Stimulated activated CD8-positive, alpha-beta memory T cell treated with anti-CD3 and anti-CD28 coated beads, Interleukin-7, amount 100 ng/mL, for 1 hour (primary cell): ENCODE results near the gene PHGDH.
"Not testable (repeated sequence)": the region's sequence is repeated elsewhere in the genome, so short reads cannot be mapped to it uniquely, and the experiment has no call there.

Experiments used
- DNase-seq, 2 donors: peaks; one replicate each; pipeline ENCODE4 v3.0.0-alpha.2; 2020; ENCODE audit warnings: low read depth in 2 of 2

The PHGDH gene

DNA sequence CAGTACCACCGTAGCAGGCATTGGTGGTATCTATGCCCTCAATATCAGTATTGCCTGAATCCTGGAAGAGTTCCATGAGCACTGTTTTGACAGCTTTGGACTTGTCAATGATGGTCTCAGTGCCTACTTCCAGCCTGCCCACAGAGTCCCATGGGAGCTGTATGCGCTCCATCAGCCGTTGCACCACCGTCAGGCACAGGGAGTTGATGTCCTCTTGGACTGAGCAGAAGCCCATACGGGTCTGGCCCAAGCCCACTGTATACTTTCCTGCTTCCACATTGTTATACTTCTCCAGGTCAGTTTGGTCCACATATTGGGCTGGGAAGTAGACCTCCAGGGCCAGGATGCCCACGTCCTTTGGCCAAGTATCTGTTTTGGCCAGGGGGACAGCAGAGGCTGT lies 52.5 kb downstream of the PHGDH start:
- DNase-seq = no peak

DNA sequence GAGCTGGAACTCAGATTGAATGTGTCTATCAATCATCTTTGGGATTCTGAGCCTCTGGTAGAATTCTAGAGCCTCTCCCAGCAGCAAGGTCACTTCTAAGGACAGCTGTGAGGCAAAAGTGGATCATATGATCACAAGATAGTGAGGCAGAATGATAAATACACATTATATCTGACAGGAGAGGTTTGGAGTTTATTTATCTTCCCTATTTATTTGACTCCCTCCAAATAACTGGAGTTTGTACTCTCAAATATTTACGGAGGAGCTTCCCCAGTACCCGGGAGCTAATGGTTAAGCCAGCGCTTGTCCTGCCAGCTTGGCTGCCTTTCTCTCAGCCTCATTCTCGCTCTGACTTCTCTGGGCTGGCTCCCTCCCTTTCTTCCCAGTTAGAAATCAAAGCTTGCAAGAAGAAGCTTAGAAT lies 54.6 kb downstream of the PHGDH start:
- no peak for DNase-seq

GRCh38 chr1:119767486-119767885 lies 55.8 kb downstream of the PHGDH start:
- DNase-seq = no peak

DNA sequence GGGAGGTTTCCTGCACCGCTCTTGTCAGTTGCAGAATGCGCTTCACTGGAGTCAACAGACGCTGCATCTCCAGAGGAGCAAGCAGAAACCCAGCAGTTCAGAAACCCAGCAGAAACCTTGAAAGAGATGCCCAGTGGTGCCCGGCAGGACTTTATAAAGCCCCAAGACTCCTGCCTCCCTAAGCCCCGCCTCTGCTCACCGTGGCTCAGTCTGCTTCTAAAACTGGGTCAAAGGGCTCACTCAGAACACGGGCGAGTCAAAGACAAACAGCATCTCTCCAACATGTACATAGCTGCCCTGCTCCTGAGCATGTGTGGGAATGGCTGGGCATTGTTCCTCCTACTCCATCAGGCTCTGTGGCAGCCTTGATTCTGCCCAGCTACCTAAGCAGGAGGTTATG lies 57.0 kb downstream of the PHGDH start, which contains the start of gene HMGCS2:
TSS of gene HMGCS2 (minus strand) at position 128 of the 400 bp plus-strand sequence. CDS start at position 67, 61 bp downstream.
- no peak for DNase-seq

- DNase-seq = no peak
Observed at GRCh38 chr1:119771016-119771415, 59.3 kb downstream of the PHGDH start.

DNA sequence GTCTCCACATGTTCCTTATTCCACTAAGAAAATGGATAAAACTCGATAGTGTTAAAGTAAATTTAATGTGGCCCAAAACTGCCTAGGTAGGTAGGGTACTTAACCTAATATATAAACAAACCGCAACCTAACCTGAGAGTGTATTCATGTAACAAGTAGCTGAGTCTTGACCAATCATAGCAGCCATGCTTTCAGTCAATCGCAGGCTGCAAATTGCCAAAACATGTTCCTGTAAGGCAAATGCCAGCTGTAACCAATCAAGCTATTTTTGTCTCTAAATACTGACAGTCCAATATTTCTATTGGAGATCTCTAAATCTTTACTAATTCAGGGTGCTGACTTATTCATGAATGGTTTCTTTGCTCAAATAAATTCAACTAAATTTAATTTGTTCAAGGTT lies 60.0 kb downstream of the PHGDH start:
- no peak for DNase-seq

DNA sequence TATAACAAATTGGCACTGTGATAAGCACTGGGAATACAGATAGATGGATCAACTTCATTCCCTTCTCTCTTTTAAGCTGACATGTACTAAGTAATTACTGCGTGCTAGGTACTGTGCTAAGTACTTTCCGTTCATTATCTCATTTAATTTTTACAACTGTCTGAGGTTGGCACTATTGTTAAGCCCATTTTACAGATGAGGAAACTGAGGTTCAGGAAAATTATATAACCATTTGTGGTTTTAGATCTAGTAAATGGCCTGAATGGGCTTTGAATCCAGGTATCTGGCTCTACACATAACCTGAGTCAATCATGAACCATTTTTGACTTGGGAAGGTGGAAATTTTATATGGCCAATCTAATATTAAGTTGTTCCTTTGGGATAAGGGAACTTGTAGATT lies 60.6 kb downstream of the PHGDH start:
- no peak for DNase-seq

- DNase-seq = no peak
Observed at GRCh38 chr1:119773711-119774241, 62.0 kb downstream of the PHGDH start.

GRCh38 chr1:119774746-119775490 lies 63.2 kb downstream of the PHGDH start:
- no peak for DNase-seq

DNA sequence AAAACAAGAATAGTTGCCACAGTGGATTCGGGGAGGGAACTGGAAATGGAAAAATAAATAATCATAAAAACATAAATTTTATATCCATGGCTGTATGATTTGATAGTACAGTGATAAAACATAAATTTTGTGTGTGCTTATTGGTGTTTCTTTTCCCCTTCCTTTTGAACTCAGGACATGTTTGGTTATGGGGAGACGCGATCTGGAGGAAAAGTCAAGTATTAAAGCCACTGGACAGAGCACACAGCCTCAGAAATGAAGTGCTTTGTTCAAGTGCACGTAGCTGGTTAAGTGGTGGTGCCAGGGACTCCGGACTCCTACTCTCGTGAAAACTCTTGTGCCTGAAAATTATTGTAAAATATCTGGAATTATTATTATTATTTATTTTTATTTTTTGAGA lies 66.6 kb downstream of the PHGDH start:
- DNase-seq = no peak

DNA sequence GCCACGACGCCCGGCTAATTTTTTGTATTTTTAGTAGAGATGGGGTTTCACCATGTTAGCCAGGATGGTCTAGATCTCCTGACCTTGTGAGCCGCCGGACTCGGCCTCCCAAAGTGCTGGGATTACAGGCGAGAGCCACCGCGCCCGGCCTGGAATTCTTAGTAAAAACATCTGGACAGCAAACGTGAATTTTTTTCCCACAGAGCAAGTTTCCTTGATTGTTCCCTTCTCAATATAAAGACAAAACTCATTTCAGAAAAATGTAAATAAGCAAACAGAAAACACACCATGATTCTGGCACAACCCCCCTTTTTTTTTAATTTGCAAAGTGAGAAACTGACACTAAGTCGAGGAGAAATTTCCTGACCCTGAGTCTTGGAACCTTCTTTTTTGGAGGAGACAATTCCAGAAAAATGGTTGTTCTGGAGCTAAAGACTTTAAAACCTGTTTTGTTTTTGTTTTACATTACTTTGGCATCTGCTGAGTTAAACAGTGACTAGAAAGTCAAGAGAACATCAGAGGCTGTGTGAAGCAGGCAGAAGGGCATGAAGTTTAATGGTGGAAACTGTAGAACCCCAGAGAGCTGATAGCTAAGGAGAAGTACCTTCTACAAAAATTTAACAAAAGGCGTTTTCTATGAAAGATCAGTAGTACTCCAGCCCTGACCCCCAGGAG lies 67.3 kb downstream of the PHGDH start:
- DNase-seq = no peak

DNA sequence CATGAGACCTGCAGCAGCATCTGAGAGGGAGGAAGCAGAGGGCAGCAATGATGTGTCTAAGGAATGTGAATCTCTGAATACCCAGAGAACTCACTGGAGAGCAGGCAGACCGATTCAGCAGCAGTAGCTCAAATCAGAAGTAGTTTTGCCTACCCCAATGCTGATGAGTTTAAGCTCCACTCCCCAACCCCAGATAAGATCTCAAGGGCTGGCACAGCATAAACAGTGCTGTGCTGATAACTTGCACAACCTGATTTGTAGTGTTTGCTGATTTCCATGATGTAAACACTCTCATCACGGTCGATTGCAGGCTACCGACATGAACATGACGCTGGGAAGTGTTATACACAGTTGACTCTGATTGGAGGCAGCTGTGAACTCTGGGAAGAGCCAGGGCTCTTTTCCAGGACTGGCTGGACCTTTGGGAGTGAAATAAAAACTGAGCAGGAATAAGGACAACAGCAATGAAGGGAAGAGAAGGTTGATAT lies 68.2 kb downstream of the PHGDH start:
- DNase-seq = no peak

DNA sequence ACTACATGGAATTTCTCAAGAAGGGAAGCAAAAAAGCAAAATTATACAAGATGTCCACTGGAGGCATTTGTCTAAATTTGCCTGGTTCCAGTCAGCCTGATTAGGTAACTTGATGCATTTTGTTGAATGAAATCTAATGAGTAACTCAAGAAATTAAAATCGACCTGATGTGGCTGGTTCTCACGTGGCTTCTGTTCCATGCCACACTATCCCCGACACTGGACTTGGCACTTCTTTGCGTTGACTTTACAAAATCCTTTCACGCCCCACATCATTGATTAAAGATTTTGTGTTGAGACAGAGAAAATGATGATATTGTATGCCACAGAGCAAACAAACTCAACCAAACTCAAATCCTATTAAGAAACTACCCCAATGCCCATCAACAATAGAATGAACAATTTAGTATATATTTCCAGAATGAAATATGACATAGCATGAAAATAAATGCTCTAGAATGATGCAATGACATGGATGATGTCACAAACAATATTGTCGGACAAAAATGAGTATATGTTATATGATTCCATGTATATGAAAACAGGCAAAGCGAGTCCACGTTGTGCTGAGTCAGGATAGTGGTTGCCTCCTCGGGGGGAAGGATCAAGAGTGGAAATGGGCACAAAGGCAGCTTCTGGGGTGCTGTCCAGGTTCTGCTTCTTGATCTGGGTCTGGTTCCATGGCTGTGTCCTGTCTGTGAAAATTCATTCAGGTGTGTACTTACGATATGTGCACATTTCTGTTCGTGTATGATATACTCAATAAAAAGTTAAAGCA lies 69.9 kb downstream of the PHGDH start:
- DNase-seq = no peak

DNA sequence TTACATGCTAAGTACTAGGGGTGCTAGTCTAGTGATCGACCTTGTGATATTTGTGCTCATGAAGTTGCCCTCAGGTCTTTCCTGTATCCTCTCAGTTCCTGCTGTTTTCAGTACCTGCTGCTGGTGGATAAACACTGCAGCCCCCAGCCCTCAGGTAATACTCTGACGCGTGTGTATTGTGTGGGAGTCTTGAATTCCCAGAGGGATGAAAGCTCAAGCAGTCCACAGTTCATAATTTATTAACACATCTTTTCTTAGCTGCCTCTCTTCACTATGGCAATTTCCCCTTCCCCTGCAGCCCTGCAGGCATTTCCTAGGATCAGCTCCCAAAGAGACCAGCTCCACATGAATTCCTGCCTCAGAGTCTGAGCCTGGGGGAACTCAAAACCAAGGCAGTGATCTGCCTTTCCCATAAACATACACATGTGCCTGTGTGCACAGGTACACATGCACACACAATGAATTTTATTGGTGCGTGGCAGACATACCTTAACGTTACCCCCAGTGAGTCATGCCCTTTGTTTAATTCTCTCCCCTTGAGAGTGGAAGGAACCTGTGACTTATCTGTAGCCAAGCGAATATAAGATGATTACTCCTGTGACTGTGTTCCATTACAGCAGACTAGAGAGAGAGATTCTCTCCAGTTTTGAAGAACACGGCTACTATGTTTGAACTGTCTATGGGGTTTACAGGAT lies 71.0 kb downstream of the PHGDH start:
- DNase-seq = no peak

GRCh38 chr1:119783354-119784185 lies 71.8 kb downstream of the PHGDH start:
- no peak for DNase-seq

- DNase-seq = no peak
Observed at GRCh38 chr1:119784191-119784781, 72.6 kb downstream of the PHGDH start.

GRCh38 chr1:119786046-119786445 lies 74.3 kb downstream of the PHGDH start:
- DNase-seq = not testable (repeated sequence)

DNA sequence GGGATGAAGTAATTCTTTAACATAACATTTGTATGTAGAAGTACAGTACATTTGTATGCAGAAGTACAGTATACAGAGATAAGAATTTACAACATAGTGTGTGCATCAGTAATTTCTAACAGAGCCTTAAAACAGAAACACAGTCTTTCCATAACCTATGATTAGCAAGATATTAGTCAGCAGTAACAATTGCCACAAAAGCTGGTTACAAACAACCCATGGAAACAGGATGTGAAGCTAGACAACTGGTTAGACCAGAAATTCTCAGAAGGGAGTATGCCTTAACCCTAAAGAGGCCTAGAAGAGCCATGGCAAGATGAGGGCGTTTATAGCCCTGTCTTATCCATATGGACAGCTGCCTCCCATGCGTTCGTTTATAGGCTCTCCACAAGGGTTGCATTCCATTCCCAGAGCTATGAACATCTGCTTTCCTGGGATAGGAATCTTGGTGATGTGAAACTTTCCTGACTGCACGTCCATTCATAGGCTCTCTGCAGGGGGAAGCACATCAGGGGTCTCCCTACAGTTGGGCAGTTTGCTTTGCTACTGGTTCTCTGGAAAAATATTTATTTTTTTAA lies 74.8 kb downstream of the PHGDH start:
- not testable (repeated sequence) for DNase-seq

DNA sequence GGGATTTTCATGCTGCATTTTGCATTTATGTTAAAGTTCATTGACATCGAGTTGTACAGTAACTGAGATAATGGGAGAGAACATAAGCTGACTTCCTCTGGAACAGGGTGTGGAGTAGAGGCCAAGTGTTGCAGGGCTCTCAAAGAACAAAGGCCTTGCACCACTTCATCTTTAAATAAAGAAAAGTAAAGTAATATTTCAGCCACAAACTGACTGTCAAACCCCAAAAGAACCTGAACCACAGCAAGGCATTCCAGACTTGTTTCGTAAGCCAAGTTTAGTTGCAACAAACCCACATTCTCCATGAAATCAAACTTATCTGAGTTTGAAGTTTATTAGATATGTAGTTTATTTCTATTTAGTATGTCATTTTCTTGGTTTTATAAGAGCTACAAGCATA lies 76.0 kb downstream of the PHGDH start:
- DNase-seq = no peak
